Astrocyte (in vitro differentiated cells and primary cell): Measurements from ENCODE around the gene PXDN. TPM values are rescaled to one million over a fixed set of nuclear protein-coding genes. Genes with fewer than 3 reads are reported as not detected.

Experiments
- DNase-seq: peaks from one replicate; pipeline ENCODE4 v3.0.0-alpha.2; 2010; ENCODE audit warnings: low read depth
- FAIRE-seq: peaks from 2 replicates; lab custom pipeline; 2011; peaks lifted over from hg19 to GRCh38; lab: Jason Lieb, UNC
- H2AFZ ChIP-seq: 2 replicates; pipeline ENCODE4 v1.6.0; 2012; ENCODE audit warnings: low read depth, low read length, inconsistent platforms
- H3K27ac ChIP-seq: 2 replicates; pipeline ENCODE4 v1.5.1; 2011; ENCODE audit warnings: low read depth, low read length, inconsistent platforms
- H3K27me3 ChIP-seq: 2 replicates; pipeline ENCODE4 v1.6.0; 2011; ENCODE audit warnings: low read length, inconsistent platforms; ENCODE audit not compliant: insufficient read depth
- H3K36me3 ChIP-seq: 2 replicates; pipeline ENCODE4 v1.5.1; 2011; ENCODE audit warnings: low read length, inconsistent platforms; ENCODE audit not compliant: insufficient read depth
- H3K4me1 ChIP-seq: 2 replicates; pipeline ENCODE4 v1.5.1; 2011; ENCODE audit warnings: low read length, inconsistent platforms; ENCODE audit not compliant: insufficient read depth
- H3K4me2 ChIP-seq: 2 replicates; pipeline ENCODE4 v1.6.0; 2012; ENCODE audit warnings: low read length, inconsistent platforms
- H3K4me3 ChIP-seq: 2 replicates; pipeline ENCODE4 v1.5.1; 2011; ENCODE audit warnings: low read depth, mild to moderate bottlenecking, low read length, inconsistent platforms; ENCODE audit not compliant: insufficient read depth
- H3K79me2 ChIP-seq: 2 replicates; pipeline ENCODE4 v1.6.0; 2012; ENCODE audit warnings: mild to moderate bottlenecking, low read length, inconsistent platforms; ENCODE audit not compliant: insufficient read depth
- H3K9ac ChIP-seq: 2 replicates; pipeline ENCODE4 v1.6.0; 2012; ENCODE audit warnings: mild to moderate bottlenecking, low read length, inconsistent platforms
- H3K9me3 ChIP-seq: 2 replicates; pipeline ENCODE4 v1.5.1; 2012; ENCODE audit warnings: low read depth, mild to moderate bottlenecking, low read length, inconsistent platforms; ENCODE audit not compliant: insufficient read depth
- H4K20me1 ChIP-seq: 2 replicates; pipeline ENCODE4 v1.6.0; 2012; ENCODE audit warnings: low read length, inconsistent platforms; ENCODE audit not compliant: insufficient read depth
- H3K27ac Mint-ChIP-seq: one replicate; pipeline ENCODE4 v1.8.0; 2021; ENCODE audit warnings: mild to moderate bottlenecking, mixed read lengths; ENCODE audit not compliant: unreplicated experiment
- H3K27me3 Mint-ChIP-seq: one replicate; pipeline ENCODE4 v1.8.0; 2021; ENCODE audit warnings: low read depth, mixed read lengths; ENCODE audit not compliant: unreplicated experiment
- H3K36me3 Mint-ChIP-seq: one replicate; pipeline ENCODE4 v1.8.0; 2021; ENCODE audit warnings: low read depth, mixed read lengths; ENCODE audit not compliant: unreplicated experiment
- H3K4me1 Mint-ChIP-seq: one replicate; pipeline ENCODE4 v1.8.0; 2021; ENCODE audit warnings: low read depth, mixed read lengths; ENCODE audit not compliant: unreplicated experiment
- H3K4me3 Mint-ChIP-seq: one replicate; pipeline ENCODE4 v1.8.0; 2021; ENCODE audit warnings: mild to moderate bottlenecking, moderate library complexity, mixed read lengths; ENCODE audit not compliant: unreplicated experiment
- H3K9me3 Mint-ChIP-seq: one replicate; pipeline ENCODE4 v1.8.0; 2021; ENCODE audit warnings: mild to moderate bottlenecking, mixed read lengths; ENCODE audit not compliant: unreplicated experiment
- EZH2 ChIP-seq: IDR thresholded peaks from 2 replicates; pipeline ENCODE4 v1.6.1; 2012; ENCODE audit warnings: mild to moderate bottlenecking, low read length, inconsistent platforms; ENCODE audit not compliant: insufficient read depth
- total RNA-seq: library from RNA; stranded (reverse); gene quantifications from 2 replicates; pipeline ENCODE4 v1.2.1, GENCODE V29; 2021
- TF ChIP-seq, protein P1 (sequence below): IDR thresholded peaks from 2 replicates; pipeline ENCODE4 v1.5.1; 2011; ENCODE audit warnings: low read depth, mild to moderate bottlenecking, inconsistent platforms, low read length, moderate library complexity; ENCODE audit not compliant: insufficient read depth

Gene PXDN
- total RNA-seq, 1 donor from 2014 or later: 417 TPM

DNA sequence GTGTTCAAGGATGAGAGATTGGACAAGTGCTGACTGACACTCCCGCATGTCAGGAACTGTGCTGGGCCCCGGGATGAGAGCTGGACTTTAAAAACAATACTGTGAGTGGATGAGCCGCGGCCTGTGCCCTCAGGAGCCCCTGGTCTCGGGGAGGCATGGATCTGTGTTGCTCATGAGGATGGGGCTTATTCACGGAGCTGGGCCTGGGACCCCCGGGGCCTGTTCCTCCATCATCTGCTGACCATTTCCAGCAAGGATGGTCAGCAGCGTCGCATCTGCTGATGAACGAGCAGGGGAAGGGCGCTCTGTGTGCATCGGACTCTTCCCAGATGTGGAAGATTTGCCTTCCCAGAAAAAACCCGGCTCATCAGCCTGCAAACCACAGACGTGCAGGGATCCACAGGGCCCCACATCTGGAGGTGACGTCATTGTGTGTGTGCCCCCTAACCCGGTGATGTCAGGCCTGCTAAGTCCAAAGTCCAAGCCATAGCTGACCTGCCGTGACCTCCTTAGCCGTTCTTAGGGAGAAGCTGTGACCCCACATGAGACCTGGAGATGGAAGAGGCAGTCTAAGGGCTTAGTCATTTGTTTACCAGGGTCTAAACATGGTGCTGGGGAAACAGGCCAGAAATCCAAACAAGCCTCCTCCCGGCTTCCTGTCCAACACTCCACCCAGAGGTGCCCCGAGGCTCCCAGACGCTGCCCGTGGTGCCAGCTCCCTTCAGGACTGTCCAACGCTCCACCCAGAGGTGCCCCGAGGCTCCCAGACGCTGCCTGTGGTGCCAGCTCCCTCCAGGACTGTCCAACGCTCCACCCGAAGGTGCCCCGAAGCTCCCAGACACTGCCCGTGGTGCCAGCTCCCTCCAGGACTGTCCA is 143.9 kb downstream of the PXDN start:
- H3K36me3 Mint-ChIP-seq: no peaks in the 10 kb centered on the region
- no peak overlapping the region for H3K4me3 Mint-ChIP-seq
- no peak for TF ChIP-seq EZH2
- TF ChIP-seq, protein P1, sequence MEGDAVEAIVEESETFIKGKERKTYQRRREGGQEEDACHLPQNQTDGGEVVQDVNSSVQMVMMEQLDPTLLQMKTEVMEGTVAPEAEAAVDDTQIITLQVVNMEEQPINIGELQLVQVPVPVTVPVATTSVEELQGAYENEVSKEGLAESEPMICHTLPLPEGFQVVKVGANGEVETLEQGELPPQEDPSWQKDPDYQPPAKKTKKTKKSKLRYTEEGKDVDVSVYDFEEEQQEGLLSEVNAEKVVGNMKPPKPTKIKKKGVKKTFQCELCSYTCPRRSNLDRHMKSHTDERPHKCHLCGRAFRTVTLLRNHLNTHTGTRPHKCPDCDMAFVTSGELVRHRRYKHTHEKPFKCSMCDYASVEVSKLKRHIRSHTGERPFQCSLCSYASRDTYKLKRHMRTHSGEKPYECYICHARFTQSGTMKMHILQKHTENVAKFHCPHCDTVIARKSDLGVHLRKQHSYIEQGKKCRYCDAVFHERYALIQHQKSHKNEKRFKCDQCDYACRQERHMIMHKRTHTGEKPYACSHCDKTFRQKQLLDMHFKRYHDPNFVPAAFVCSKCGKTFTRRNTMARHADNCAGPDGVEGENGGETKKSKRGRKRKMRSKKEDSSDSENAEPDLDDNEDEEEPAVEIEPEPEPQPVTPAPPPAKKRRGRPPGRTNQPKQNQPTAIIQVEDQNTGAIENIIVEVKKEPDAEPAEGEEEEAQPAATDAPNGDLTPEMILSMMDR: no peak
- H3K9ac ChIP-seq: no peak overlapping the region
- H3K4me3 ChIP-seq: no peak overlapping the region
- FAIRE-seq (no peak), DNase-seq (no peak)
- H3K36me3 ChIP-seq: no peaks in the 10 kb centered on the region
- no peaks in the 10 kb centered on the region for H3K4me1 Mint-ChIP-seq
- no peaks in the 10 kb centered on the region for H3K79me2 ChIP-seq
- no peaks in the 10 kb centered on the region for H4K20me1 ChIP-seq
- H3K4me2 ChIP-seq: no peak overlapping the region
- H3K4me1 ChIP-seq: peaks cover 10% of the 10 kb centered on the region
- no peaks in the 10 kb centered on the region for H3K27me3 ChIP-seq
- H3K9me3 ChIP-seq: peaks cover 3% of the 10 kb centered on the region
- H3K27ac Mint-ChIP-seq: no peak overlapping the region
- no peak overlapping the region for H3K27ac ChIP-seq
- no peaks in the 10 kb centered on the region for H3K9me3 Mint-ChIP-seq
- peaks cover 12% of the 10 kb centered on the region for H3K27me3 Mint-ChIP-seq
- H2AFZ ChIP-seq: no peak overlapping the region

DNA sequence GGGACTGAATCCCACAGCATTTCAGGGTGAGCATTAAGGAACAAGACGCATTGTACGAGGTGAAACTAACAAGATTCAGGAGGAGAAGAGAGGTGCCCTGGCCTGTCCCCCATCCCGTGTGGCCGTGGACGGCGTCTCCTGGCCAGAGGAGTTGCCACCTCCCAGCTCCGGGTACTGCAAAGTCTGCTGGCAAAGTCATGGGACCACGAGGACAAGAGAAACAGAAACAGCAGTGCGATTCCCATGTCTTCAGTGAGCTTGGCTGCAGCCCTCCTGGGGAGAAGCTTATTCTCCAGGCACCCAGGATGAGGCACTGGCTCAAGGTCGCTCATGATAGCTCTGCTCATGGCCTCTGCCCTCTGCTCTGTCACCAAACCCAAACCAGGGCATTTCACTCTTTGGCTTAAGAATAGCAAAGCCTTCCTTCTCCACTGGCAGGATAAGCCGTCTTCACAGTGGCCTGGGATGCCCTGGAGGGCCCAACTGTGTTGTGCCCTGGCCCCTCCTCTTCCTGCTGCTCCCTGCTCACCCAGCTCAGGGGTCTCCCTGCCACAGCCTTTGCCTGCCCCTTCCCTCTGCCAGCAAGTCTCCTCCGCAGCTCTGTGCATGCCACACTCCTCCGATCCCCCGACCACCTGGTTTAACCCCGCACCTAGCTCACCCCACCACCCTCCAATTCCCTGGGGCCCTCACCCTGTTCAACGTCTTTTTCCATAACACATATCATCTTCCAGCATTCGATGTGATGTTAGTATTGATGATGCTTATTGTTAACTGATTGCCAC is 144.8 kb downstream of the PXDN start:
- no peaks in the 10 kb centered on the region for H3K4me1 Mint-ChIP-seq
- TF ChIP-seq EZH2: no peak
- TF ChIP-seq, protein P1: no peak
- no peak overlapping the region for H2AFZ ChIP-seq

More for the DNA sequence above, 144.8 kb downstream of the PXDN start:
- H3K27me3 Mint-ChIP-seq: peaks cover 12% of the 10 kb centered on the region
- Histone ChIP-seq H3K4me2 (no peak overlapping the region), H4K20me1 (no peaks in the 10 kb centered on the region), H3K9me3 (peaks cover 3% of the 10 kb centered on the region), H3K9ac (no peak overlapping the region), H3K79me2 (no peaks in the 10 kb centered on the region), H3K4me3 (no peak overlapping the region), H3K27me3 (no peaks in the 10 kb centered on the region), H3K27ac (no peak overlapping the region), H3K4me1 (peaks cover 7% of the 10 kb centered on the region), H3K36me3 (no peaks in the 10 kb centered on the region)
- FAIRE-seq (no peak), DNase-seq (no peak)
- no peak overlapping the region for H3K4me3 Mint-ChIP-seq
- H3K36me3 Mint-ChIP-seq: no peaks in the 10 kb centered on the region
- no peak overlapping the region for H3K27ac Mint-ChIP-seq
- H3K9me3 Mint-ChIP-seq: no peaks in the 10 kb centered on the region
